HG02642 (cell line): ENCODE measurements around the gene TRMT10B.
A peak's percentile ranks its signal among the peaks of the same experiment; 100 is the strongest.
"Not testable (repeated sequence)": the region's sequence is repeated elsewhere in the genome, so short reads cannot be mapped to it uniquely, and the experiment has no call there.

Experiments
- ATAC-seq: cut with Tn5 transposase; IDR thresholded peaks from one replicate; pipeline ENCODE4 v1.9.1; 2021; ENCODE audit warnings: mild to moderate bottlenecking; ENCODE audit not compliant: unreplicated experiment, poor library complexity

TRMT10B gene

DNA sequence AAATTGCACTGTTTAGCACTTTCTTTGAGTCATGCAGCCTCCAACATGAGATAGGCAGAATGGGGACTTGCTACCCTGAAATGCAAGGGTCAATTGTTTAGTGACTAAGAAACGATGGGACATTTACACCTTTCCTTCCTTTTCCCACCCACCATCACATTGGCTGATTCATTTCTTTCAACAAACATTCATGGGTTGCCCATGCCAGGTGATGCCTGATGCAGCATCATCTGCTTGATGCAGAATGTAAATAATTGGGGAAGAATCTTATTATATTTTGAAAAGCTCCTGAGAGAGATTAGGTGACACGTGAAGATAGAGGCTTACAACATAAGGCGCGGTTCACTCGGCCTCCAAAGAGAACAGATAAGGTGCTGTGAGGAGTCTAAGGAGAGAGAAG is 4.5 kb upstream of the TRMT10B start:
- ATAC-seq, result no peak

DNA sequence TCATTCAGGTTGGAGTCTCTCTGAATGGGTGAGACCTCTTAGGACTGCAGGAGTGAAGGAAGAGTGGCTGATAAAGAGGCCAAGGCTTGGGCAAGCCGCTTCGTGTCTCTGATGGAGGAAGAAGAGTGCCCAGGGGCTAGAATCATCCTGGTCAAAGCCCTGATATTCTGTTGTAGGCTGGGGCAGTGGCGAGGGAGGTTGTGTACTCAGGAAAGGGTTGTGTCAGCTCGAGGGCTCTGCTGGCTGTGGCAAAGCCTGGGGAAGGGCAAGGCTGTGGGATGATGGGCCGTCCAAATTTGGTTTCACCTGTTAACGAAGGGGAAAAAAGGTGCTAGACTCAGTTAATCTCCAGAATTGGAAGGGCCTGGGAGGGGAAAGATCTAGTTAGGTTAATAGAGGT is 2.4 kb upstream of the TRMT10B start:
- ATAC-seq, result no peak

DNA sequence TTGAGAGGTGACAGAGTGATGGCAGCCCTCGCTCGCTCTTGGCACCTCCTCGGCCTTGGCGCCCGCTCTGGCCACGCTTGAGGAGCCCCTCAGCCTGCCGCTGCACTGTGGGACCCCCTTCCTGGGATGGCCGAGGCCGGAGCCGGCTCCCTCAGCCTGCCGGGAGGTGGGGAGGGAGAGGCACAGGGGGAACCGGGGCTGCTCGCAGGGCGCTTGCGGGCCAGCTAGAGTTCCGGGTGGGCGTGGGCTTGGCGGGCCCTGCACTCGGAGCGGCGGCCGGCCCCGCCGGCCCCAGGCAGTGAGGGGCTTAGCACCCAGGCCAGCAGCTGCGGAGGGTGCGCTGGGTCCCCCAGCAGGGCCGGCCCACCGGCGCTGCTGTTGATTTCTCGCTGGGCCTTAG is 1.9 kb upstream of the TRMT10B start:
- not testable (repeated sequence) for ATAC-seq

DNA sequence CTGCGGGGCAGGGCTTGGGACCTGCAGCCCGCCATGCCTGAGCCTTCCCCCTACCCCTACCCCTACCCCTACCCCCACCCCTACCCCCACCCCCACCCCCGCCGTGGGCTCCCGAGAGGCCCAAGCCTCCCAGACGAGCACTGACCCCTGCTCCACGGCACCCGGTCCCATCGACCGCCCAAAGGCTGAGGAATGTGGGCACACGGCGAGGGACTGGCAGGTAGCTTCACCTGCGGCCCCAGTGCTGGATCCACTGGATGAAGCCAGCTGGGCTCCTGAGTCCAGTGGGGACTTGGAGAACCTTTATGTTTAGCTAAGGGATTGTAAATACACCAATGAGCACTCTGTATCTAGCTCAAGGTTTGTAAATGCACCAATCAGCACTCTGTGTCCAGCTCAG is 1.5 kb upstream of the TRMT10B start:
- not testable (repeated sequence) for ATAC-seq

DNA sequence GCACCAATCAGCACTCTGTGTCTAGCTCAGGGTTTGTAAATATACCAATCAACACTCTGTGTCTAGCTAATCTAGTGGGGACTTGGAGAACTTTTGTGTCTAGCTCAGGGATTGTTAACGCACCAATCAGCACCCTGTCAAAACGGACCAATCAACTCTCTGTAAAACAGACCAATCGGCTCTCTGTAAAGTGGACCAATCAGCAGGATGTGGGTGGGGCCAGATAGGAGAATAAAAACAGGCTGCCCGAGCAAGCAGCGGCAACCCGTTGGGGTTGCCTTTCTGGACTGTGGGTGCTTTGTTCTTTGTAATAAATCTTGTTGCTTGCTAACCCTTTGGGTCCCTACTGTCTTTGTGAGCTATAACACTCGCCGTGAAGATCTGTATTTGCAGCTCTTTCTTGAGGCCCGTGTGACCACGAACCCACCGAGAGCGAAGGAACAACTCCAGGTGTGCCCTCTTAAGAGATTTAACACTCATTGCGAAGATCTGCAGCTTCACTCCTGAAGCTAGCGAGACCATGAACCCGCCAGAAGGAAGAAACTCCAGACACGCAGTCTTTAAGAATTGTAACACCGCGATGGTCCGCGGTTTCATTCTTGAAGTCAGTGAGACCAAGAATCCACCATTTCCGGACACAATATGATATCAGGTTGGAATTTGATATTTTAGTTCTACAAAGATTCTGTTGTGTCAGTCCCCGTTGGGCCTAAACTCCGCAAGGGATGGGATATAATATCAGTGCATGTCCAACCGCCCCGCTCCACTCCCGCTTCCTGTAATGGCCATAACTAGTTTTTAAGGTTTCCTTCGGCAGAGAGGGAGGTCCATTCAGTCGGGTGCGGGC is 740 bp upstream of the TRMT10B start:
- no peak for ATAC-seq

DNA sequence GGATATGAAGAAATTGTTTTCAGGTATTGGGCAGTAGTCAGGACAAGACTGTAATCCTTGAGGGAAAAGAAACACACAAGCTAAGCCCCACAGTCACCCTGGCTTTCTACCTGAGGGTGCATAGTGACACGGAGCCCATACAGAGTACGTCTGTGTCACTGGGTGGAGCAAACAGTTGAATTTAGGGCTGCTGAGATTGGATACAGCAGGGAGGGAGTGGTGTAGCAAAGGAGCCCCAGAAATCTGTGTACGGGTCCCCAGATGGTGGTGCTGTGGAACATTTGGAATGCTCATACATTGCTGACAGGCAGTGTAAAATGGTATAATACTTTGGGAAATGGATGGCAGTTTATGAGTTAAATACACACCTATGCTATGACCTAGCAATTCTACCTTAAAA is 5.1 kb downstream of the TRMT10B start:
- ATAC-seq, result no peak

DNA sequence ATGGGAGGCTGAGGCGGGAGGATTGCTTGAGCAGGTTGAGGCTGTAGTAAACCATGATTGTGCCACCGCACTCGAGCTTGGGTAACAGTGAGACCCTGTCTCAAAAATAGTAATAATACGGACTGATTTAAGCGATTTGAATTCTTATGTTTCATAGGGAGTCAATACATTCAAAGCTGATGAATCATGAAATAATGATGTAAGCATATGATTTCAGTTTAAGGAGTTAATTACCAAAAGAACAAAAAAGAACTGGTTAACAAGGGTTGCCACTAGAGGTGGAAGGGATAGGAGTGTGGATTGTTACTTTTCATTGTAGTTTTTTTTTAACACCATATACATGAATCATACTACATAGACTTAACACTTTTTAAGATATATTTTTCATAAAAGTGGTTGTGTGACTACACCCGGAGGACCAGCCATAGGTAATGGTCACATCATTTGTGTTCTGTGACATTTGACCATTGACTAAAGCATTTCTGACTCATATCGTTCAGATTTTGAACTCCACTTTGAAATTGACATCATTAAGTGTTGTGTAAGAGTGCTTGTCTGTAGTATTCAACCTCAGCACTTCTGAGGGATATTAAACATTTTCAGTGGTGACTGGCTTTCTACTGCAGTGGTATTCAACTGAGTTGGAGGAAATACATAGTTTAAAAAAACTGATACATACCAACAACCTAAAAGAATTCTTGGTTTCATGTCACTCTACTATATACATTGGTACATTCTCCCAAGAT is 7.0 kb downstream of the TRMT10B start:
- no peak for ATAC-seq

DNA sequence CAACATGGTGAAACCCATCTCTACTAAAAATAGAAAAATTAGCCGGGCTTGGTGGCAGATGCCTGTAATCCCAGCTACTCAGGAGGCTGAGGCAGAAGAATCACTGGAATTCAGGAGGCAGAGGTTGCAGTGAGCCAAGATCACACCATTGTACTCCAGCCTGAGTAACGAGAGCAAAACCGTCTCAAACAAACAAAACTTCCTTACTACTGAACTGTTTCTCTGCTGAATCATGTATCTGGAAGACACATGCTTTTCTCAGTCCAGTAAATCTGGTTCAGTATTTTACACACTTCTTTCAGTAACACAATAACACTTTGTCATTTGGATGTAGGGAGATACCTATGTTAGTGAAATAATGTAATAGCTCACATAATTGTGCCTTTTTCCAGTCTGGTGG is 7.9 kb downstream of the TRMT10B start:
- no peak for ATAC-seq

DNA sequence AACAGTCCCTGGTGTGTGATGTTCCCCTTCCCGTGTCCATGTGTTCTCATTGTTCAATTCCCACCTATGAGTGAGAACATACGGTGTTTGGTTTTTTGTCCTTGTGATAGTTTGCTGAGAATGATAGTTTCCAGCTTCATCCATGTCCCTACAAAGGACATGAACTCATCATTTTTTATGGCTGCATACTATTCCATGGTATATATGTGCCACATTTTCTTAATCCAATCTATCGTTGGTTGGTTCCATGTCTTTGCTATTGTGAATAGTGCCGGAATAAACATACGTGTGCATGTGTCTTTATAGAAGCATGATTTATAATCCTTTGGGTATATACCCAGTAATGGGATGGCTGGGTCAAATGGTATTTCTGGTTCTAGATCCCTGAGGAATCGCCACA is 11.7 kb downstream of the TRMT10B start:
- not testable (repeated sequence) for ATAC-seq

DNA sequence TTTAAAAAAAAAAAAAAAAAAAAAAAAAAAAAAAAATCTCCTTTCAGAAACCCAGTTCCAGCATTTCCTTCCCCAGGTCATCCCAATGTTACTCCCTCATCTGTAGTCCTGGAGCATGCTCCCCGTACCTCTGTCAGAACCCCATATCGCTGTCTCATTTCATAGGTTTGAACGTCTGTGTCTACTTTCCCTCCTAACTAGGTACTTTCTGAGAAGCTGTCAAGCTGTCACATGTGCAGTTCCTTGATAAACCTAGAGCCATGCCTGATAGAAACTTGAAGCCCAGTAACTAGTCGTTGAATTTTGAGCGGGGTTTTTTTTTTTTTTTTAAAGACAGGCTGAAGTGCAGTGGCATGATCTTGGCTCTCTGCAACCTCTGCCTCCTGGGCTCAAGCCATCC is 15.7 kb downstream of the TRMT10B start:
- ATAC-seq, result no peak

DNA sequence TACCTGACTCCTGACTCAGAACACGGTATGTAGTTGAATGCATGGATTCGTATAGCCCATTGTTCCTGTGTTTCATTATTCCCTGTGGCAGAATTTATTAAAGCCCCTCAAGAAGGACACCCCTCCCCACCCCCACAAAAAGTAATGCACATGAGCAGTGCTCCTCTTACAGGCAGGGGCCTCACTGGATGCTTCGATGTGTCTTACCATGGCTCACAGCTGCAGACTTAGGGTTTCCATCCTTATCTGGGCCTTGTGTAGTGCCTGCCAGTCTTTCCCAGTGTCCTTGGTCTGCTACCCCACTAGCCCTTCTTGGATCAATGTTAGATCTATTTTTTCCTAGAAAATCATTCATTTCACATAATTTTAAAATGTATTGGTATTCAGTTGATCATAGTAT is 16.4 kb downstream of the TRMT10B start:
- ATAC-seq, result no peak

DNA sequence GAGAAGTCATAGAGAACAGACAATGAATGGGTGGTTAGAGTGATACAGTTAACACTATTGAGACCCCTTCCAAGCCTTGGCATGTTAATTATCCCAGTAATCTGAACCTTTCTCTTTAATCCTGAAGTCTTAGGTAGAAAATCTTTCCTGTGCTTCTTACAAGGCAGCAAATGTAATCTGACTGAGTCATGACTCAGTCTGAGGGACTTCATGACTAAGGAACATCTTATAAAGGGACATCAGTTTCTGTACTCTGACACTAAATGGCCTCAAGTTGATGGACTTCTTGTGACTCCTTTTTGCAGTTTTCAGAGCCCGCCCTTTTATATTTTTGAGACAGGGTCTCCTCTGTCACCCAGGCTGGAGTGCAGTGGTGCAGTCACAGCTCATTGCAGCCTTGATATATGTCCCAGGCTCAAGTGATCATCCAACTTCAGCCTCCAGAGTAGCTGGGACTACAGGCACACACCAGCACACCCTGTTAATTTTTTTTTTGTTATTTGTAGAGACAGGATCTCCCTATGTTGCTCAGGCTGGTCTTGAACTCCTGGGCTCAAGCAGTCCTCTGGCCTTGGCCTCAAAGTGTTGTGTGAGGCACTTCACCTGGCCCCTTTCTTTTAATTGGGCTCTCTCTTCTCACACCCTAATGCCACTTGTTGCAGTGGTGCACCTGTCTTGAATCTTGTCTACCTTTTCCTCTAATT is 21.8 kb downstream of the TRMT10B start:
- ATAC-seq, result no peak

DNA sequence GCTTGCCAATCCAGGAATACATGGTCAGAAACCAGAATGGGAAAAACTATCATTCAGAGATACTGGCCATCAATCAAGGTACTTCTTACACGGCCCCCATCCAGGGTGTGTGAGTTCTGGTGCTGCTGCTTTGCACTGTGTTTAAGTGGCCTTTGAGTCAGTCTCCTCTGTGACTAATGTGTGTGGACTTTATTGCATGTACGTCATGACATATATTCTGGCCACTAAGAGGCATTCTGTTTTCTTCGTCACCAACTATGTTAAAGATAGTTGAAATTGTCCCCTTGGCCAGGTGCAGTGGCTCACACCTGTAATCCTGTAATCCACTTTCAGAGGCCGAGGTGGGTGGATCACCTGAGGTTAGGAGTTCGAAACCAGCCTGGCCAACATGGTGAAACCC is 22.7 kb downstream of the TRMT10B start:
- ATAC-seq, result no peak

DNA sequence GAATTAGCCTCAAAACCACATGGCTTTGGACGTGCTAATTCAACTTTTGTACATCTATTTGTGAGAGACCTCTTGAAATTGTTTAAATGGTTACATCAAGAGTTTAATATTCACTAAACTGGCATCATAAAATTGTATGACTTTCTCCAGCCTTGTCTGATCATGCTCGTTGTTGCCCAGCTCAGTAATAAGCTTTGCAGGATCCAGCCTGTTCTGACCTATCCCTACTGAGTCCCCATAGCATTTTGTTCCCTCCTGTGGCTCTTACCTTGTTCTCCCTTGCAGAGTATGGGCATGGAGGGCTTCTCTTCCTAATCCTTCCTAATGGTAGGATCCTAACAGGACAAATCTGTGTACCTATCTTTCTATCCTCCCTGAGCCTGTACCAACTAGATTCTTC is 24.9 kb downstream of the TRMT10B start:
- no peak for ATAC-seq

DNA sequence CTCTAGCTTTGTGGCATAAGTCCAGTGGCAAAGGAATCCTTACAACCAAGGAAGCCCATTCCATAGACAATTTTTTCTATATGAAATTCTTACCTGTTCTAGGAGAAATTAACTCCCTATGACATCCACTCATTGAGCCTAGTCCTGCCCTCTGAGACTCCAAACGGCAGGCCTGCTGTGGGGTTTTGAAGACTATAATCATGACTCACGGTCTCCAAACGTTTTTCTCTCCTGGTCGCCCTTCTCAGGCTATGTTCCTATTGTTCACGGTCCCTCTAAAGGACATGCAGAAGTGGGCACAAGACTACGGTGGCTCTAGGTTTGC is 30.6 kb downstream of the TRMT10B start:
- no peak for ATAC-seq

DNA sequence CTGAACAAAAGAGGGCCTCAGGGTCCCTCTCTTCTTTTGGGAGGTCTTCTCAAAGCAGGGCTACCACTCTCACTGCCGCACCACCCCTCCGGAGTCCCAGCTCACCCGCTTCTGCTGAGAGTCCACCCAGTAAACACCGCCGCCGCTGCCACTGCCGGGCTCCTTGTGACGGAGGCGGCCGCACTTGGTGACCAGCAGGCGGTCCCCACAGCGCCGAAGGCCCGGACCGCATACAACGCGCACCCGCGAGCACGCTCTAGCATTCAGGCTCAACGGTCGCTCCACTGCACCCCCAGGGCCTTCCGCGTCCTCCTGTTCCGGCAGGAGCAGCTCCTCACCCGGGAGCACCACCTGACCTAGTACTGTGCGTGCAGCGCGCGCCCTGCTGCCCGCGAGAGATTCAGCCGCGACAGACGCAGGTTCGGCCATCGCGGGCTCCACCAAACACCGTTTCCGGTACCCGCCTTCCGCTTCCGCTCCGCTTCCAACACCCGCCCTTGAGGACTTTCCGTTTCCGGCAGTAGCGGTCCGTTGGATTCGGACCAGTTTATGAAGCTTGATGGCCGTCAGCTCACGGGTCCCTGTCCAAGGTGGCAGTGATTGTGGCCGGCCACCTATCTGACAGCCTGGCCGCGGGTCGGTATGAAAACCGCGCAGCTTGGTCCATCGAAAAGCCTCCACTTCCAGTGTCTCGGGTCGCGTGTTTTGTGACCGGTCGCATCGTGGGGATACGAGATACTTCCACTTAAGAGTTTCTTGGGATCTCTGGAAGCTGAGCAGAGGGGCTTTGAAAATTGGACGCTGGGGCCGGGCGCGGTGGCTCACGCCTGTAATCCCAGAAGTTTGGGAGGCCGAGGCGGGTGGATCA is 31.2 kb downstream of the TRMT10B start, which contains the start of gene EXOSC3:
Gene EXOSC3 (minus strand): TSS at position 449 of the 868 bp plus-strand sequence. CDS start 20 bp downstream, at position 429.
- peak; percentile 94 for ATAC-seq

DNA sequence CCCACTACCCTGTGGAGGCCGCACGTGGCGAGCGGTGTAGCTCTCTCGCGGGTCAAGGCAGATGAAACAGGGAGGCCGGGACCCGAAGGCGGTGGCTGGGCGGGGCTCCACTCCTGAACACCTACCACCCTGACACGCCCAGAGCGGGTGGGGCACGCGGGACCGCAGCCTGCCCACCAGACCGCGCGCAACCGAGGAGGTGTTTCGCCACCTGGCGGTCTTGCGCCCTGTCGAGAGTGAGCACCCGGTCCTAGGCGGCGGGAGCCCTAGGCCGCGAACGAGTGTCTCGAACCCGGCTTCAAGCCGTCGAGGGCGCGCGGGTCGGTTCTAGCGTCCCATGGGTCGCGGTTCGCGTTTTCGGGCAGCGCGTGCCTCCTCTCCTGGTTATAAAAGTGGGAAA is 33.5 kb downstream of the TRMT10B start:
- no peak for ATAC-seq

DNA sequence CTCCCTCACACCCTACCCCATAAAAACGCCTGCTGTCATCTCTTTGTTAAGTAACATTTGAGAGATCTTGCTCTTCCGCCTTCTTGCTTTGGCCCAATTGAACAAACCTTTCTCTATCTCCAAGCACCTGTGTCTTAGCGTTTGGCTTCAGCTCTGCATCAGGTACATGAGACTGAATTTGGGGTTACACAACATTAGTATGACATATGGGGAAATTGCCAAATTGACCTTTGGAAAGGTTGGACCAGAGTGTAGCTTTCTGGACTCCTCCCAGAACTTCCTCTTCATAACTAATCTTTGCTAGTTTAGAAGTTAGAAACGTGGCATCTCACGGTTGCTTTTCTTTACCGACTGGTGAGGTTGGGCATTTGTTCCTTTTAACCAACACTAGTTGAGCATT is 34.7 kb downstream of the TRMT10B start:
- no peak for ATAC-seq

DNA sequence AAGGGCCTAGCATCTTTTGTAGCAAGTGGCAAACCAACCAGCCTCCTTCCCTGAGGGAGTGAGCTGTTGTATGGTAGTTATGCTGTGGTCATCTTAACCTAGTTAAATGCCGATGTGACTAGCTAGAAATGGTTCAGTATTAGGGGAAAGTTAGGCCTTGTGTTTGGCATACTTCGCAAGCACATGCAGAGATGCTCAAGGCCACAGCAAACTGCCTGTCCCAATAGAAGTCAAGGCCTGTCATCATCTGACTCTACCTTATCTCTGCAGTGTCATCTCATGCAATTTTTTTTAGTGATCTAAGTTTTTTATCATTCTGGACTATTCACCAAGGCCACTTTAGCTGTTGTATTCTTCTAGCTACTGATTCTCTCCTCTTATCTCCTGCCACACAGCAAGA is 36.5 kb downstream of the TRMT10B start:
- ATAC-seq, result no peak

DNA sequence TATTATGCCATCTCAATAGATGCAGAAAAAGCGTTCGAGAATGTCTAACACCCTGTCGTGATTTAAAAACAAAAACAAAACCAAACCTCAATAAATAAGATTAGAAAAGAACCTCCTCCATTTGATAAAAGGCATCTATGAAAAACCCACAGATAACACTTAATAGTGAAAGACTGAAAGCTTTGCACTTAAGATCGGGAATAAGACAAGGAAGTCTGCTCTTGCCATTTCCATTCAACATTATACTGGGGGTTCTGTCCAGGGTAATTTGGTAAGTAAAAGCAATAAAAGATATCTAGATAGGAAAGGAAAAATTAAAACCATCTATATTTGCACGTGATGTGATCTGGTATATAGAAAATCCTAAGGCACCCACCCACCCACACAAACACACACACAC is 38.5 kb downstream of the TRMT10B start:
- no peak for ATAC-seq
